Endothelial cell of umbilical vein (primary cell): Measurements from ENCODE around the gene CERS6. TPM values are rescaled to one million over a fixed set of nuclear protein-coding genes. Genes with fewer than 3 reads are reported as not detected.

Source experiments
- BruUV-seq: library from RNA; stranded (reverse); fragments of 400-500 nt; replicated peaks from 2 replicates; lab custom pipeline; 2021; lab: Mats Ljungman, UMichigan
- CTCF ChIA-PET: fragments of 300-600, 350-600 bp; sonication (Branson Sonifier 250); formaldehyde crosslinking; loops from one replicate; lab custom pipeline; 2021; ENCODE audit warnings: antibody characterized with exemption, inconsistent platforms; lab: Charles Lee
- POLR2A ChIA-PET: fragments of 300-600, 350-600 bp; sonication (Branson Sonifier 250); formaldehyde crosslinking; loops from one replicate; lab custom pipeline; 2021; ENCODE audit warnings: antibody characterized with exemption, inconsistent platforms; lab: Charles Lee
- DNase-seq: peaks from one replicate; pipeline ENCODE4 v3.0.0-alpha.2; 2011; ENCODE audit warnings: low read depth, low spot score
- FAIRE-seq: peaks from 2 replicates; lab custom pipeline; 2011; peaks lifted over from hg19 to GRCh38; lab: Jason Lieb, UNC
- H2AFZ ChIP-seq: 2 replicates; pipeline ENCODE4 v1.6.0; 2012; ENCODE audit warnings: low read depth, low read length, control low read depth, inconsistent platforms
- H3K27ac ChIP-seq: 2 replicates; pipeline ENCODE4 v1.5.1; 2011; ENCODE audit warnings: low read depth, mild to moderate bottlenecking, control low read depth, low read length, moderate library complexity; ENCODE audit not compliant: insufficient read depth
- H3K27me3 ChIP-seq, 2 experiments: 2 replicates each; pipeline versions ENCODE4 v1.6.0 to v1.6.1; 2011; ENCODE audit warnings: low read length in 2 of 2, mixed read lengths in 1 of 2; ENCODE audit not compliant: control insufficient read depth in 2 of 2, insufficient read depth in 2 of 2
- H3K36me3 ChIP-seq, 2 experiments: 2 replicates in 1 of 2; 3 replicates in 1 of 2; pipeline ENCODE4 v1.5.1; 2011; ENCODE audit warnings: low read length in 2 of 2, mild to moderate bottlenecking in 1 of 2, moderate library complexity in 1 of 2; ENCODE audit not compliant: control insufficient read depth in 2 of 2, insufficient read depth in 2 of 2; ENCODE audit errors: extremely low read depth in 1 of 2
- H3K4me1 ChIP-seq: 3 replicates; pipeline ENCODE4 v1.5.1; 2011; ENCODE audit warnings: mild to moderate bottlenecking, low read length; ENCODE audit not compliant: control insufficient read depth, insufficient read depth; ENCODE audit errors: extremely low read depth
- H3K4me2 ChIP-seq: 2 replicates; pipeline ENCODE4 v1.6.1; 2011; ENCODE audit warnings: low read length, control low read depth, mixed read lengths; ENCODE audit not compliant: insufficient read depth
- H3K4me3 ChIP-seq, 3 experiments: fragments of 200-600 bp in 1 of 3; sonication (generic), shearing (Covaris generic) in 1 of 3; replicated peaks in 1 of 3; 2 replicates each; pipeline ENCODE4 v1.5.1; 2011 to 2016; ENCODE audit warnings: control low read depth in 3 of 3, low read length in 3 of 3, mild to moderate bottlenecking in 2 of 3, inconsistent platforms in 1 of 3, low read depth in 1 of 3, moderate library complexity in 1 of 3; ENCODE audit not compliant: insufficient read depth in 1 of 3
- H3K79me2 ChIP-seq: 2 replicates; pipeline ENCODE4 v1.6.0; 2012; ENCODE audit warnings: low read length, inconsistent platforms; ENCODE audit not compliant: control insufficient read depth, insufficient read depth
- H3K9ac ChIP-seq: replicated peaks from 2 replicates; pipeline ENCODE3; 2011; ENCODE audit warnings: low read length, control low read depth; ENCODE audit not compliant: insufficient read depth; ENCODE audit errors: extremely low read depth
- H3K9me1 ChIP-seq: replicated peaks from 3 replicates; pipeline ENCODE4 v1.6.0; 2011; ENCODE audit warnings: mild to moderate bottlenecking, low read length; ENCODE audit not compliant: control insufficient read depth, insufficient read depth; ENCODE audit errors: extremely low read depth
- H3K9me3 ChIP-seq: replicated peaks from 2 replicates; pipeline ENCODE4 v1.5.1; 2012; ENCODE audit warnings: low read length, inconsistent platforms; ENCODE audit not compliant: control insufficient read depth, insufficient read depth
- H4K20me1 ChIP-seq: replicated peaks from 2 replicates; pipeline ENCODE3; 2011; ENCODE audit warnings: mild to moderate bottlenecking, low read length; ENCODE audit not compliant: control insufficient read depth, insufficient read depth; ENCODE audit errors: extremely low read depth
- CTCF ChIP-seq, 2 donors: IDR thresholded peaks; 1 replicate in 1 of 2; 2 replicates in 1 of 2; pipeline ENCODE4 v1.5.1; 2011; ENCODE audit warnings: low read length in 2 of 2, mild to moderate bottlenecking in 2 of 2, moderate library complexity in 2 of 2, control low read depth in 1 of 2, inconsistent platforms in 1 of 2, low read depth in 1 of 2; ENCODE audit not compliant: insufficient read depth in 1 of 2; ENCODE audit errors: extremely low read depth in 1 of 2
- EZH2 ChIP-seq: IDR thresholded peaks from 2 replicates; pipeline ENCODE4 v1.6.1; 2012; ENCODE audit warnings: borderline replicate concordance, low read depth, mild to moderate bottlenecking, moderate library complexity, low read length, inconsistent platforms; ENCODE audit not compliant: severe bottlenecking
- FOS ChIP-seq: IDR thresholded peaks from 2 replicates; pipeline ENCODE4 v1.6.1; 2011; ENCODE audit warnings: mild to moderate bottlenecking, low read length, moderate library complexity, borderline replicate concordance; ENCODE audit not compliant: insufficient read depth
- GATA2 ChIP-seq: IDR thresholded peaks from 2 replicates; pipeline ENCODE4 v1.7.0; 2011; ENCODE audit warnings: low read depth, mild to moderate bottlenecking, moderate library complexity, mixed read lengths, low read length; ENCODE audit not compliant: insufficient read length, insufficient read depth
- JUN ChIP-seq: IDR thresholded peaks from 2 replicates; pipeline ENCODE4 v1.6.1; 2011; ENCODE audit warnings: borderline replicate concordance, low read depth; ENCODE audit not compliant: insufficient read length, insufficient read depth
- MAX ChIP-seq: IDR thresholded peaks from 2 replicates; pipeline ENCODE4 v1.6.1; 2011; ENCODE audit not compliant: insufficient read depth, insufficient read length
- MYC ChIP-seq: IDR thresholded peaks from one replicate; pipeline ENCODE4 v1.6.1; 2011; ENCODE audit warnings: mild to moderate bottlenecking, low read depth, low read length
- POLR2A ChIP-seq: IDR thresholded peaks from 2 replicates; pipeline ENCODE4 v1.6.1; 2012; ENCODE audit warnings: low read depth, mild to moderate bottlenecking, control low read depth, low read length
- POLR2AphosphoS5 ChIP-seq: IDR thresholded peaks from 2 replicates; pipeline ENCODE4 v1.6.1; 2012; ENCODE audit warnings: low read depth, mild to moderate bottlenecking, control low read depth, low read length, moderate library complexity; ENCODE audit not compliant: insufficient read depth
- dilution Hi-C: fragments of 300-500 bp; cut with MboI; formaldehyde crosslinking; loops from one replicate; pipeline ENCODE4 v1.15.0; 2019; ENCODE audit warnings: low sequenced_read_pairs; ENCODE audit not compliant: extremely low pct_ligation_motif_present
- intact Hi-C: fragments of 100-400 bp; cut with micrococcal nuclease; formaldehyde crosslinking; loops from one replicate; pipeline ENCODE4 v1.10.0; 2022
- polyA plus RNA-seq, 4 experiments: library from polyadenylated mRNA; depleted of rRNA in 3 of 4; stranded (reverse) in 3 of 4; unstranded in 1 of 4; fragments of >200 nt; gene quantifications; 2 replicates each; pipeline versions ENCODE4 v1.2.1 to v1.2.3, GENCODE V29; 2011 to 2012; ENCODE audit warnings: missing spikeins in 1 of 4
- total RNA-seq: library from RNA; stranded (reverse); gene quantifications from 2 replicates; pipeline ENCODE4 v1.2.3, GENCODE V29; 2021

Gene CERS6
- total and polyA plus RNA-seq, 2 donors (not counting 3 experiments of a cell fraction or from before 2014, with no cell fraction given), result 2.7 to 11.7 TPM

DNA sequence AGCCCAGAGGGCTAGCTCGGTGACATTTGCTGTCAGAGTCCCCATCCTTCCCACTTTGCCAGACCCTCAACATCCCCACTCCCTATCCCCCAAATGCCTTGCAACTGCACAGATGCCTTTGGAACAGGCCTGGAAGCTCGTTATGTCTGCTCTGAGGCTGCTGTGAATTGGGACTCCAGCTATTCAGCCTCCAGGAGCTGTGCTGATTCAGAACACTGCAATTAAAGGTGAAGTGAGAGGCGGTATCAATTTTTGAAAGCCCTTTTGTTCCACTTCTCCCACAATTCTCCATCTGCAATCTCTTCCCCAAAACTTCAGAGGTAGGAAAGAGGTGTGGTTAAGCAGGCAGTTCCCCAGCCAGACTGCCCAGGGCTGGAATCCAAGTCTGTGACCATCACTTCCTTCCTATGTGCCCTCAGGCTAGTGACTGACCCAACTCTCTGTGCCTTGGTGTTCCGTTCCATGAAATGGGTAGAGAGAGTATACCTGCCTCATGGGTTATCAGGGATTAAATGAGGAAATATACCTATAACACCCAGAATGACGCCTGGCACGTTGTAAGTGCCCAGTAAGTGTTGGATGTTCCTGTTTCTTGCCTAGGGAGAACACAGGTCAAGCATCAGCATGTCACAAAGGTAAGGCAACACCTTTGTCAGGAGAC lies 363.9 kb downstream of the CERS6 start:
- DNase-seq (no peak), FAIRE-seq (no peak)
- H4K20me1 ChIP-seq, result no peaks in the 10 kb centered on the region
- H3K4me2 ChIP-seq, result peak overlapping the region; percentile 81
- H3K4me3 ChIP-seq, result no peak overlapping the region
- H3K27ac ChIP-seq, result no peak overlapping the region
- BruUV-seq, result no TSS peak
- H3K79me2 ChIP-seq, result no peaks in the 10 kb centered on the region
- dilution Hi-C loops, result no loop called here
- no peak overlapping the region for H2AFZ ChIP-seq
- no peaks in the 10 kb centered on the region for H3K27me3 ChIP-seq
- ChIA-PET POLR2A (no interaction called here), CTCF (no interaction called here)
- peaks cover 8% of the 10 kb centered on the region for H3K4me1 ChIP-seq
- no peaks in the 10 kb centered on the region for H3K36me3 ChIP-seq
- TF ChIP-seq CTCF (IDR thresholded peaks at IDR 0.05; ENCODE audit: extremely low read depth in 1 of 2, insufficient read depth in 1 of 2, low read depth in 1 of 2, low read length in 2 of 2) (no peak), POLR2A (no peak), JUN (no peak), MAX (no peak), GATA2 (no peak)
- no peaks in the 10 kb centered on the region for H3K9me1 ChIP-seq
- H3K9ac ChIP-seq, result no peak overlapping the region
- intact Hi-C loops, result no loop called here
- no peaks in the 10 kb centered on the region for H3K9me3 ChIP-seq

GRCh38 chr2:168821577-168821976 lies 365.5 kb downstream of the CERS6 start:
- H3K27me3 ChIP-seq, result no peaks in the 10 kb centered on the region
- intact Hi-C loops, result no loop called here
- FAIRE-seq, result no peak

More at GRCh38 chr2:168821577-168821976, 365.5 kb downstream of the CERS6 start:
- Histone ChIP-seq H3K4me1 (peaks cover 8% of the 10 kb centered on the region), H3K36me3 (no peaks in the 10 kb centered on the region), H2AFZ (no peak overlapping the region), H3K9me1 (no peaks in the 10 kb centered on the region), H3K9ac (no peak overlapping the region), H4K20me1 (no peaks in the 10 kb centered on the region), H3K79me2 (no peaks in the 10 kb centered on the region), H3K9me3 (no peaks in the 10 kb centered on the region), H3K4me2 (no peak overlapping the region), H3K27ac (no peak overlapping the region), H3K4me3 (no peak overlapping the region)
- no peak for DNase-seq
- CTCF ChIA-PET, result interaction anchor here (1.2 kb wide), 1 partner anchor 8 kb away, joined by 3 read pairs; no protein-coding TSS in a partner anchor
- POLR2A ChIA-PET, result no interaction called here
- BruUV-seq, result no TSS peak
- TF ChIP-seq MAX, result no peak
- no peak for TF ChIP-seq EZH2
- no peak for TF ChIP-seq JUN
- no peak for TF ChIP-seq POLR2A
- no peak for TF ChIP-seq MYC
- no peak for TF ChIP-seq CTCF (IDR thresholded peaks at IDR 0.05; ENCODE audit: extremely low read depth in 1 of 2, insufficient read depth in 1 of 2, low read depth in 1 of 2, low read length in 2 of 2)
- no peak for TF ChIP-seq POLR2AphosphoS5
- TF ChIP-seq FOS, result no peak
- no peak for TF ChIP-seq GATA2
- dilution Hi-C loops, result no loop called here
